Measurements from ENCODE around the gene ZMYND11. TPM values are rescaled to one million over a fixed set of nuclear protein-coding genes. Genes with fewer than 3 reads are reported as not detected.

Gene ZMYND11
- total and polyA plus RNA-seq, 2 of the 8 experiments (the other 6 are each of a cell fraction or from before 2014, with no cell fraction given) = 7.5 to 26.6 TPM

DNA sequence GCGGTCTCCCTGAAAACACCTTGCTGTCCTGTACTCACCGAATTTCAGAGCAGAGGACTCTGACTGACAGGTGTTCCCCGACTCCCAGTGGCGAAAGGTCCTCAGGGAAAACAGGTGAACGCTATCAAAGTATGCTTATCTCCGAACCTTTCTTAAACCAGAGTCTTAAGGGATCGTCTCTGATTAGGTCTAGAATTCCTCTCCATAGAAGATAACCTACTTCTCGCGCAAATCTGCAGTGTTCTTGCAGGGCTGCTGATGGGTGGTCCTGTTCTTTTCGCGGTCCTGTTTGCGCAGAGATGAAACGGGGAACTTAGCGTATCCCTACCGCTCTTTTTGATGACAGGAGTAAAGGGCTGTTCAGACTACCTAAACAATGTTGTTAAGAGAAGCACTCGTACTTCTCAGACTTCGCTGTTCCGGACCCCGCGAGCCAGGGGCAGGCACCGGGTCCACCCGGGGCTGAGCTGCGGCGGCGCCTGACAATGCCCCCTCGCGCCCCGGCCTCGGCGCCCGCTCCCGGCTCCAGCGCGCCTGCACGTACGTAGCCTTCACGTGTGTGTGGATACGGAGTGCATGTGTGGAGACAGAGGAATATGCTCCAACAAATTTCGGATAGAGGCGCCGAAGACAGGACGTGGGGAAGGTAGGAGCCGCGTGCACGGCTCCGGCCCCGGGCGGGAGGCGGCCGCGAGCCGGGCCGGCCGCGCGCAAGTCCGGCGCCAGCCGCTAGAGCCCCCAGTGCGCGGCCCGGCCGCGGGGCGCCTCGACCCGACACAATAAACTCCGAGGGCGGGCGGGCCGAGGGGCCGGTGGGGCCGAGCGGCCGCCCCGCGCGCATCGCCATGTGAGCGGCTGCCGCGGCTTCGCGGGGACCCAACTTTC, 766 bp upstream of the ZMYND11 start (continued):
- no peak for TF ChIP-seq TCF12 (IDR thresholded peaks at IDR 0.05; ENCODE audit: low read depth, low read length)
- no peak for TF ChIP-seq MAFK (IDR thresholded peaks at IDR 0.05; ENCODE audit: low read depth, low read length)
- no peak for TF ChIP-seq JUN (IDR thresholded peaks at IDR 0.05; ENCODE audit: low read depth, low read length)
- TF ChIP-seq, protein P1, sequence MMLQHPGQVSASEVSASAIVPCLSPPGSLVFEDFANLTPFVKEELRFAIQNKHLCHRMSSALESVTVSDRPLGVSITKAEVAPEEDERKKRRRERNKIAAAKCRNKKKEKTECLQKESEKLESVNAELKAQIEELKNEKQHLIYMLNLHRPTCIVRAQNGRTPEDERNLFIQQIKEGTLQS (IDR thresholded peaks at IDR 0.05; ENCODE audit: insufficient read depth, low read depth, low read length) = no peak
- no peak for TF ChIP-seq POU5F1 (IDR thresholded peaks at IDR 0.05; ENCODE audit: low read depth, low read length)
- TF ChIP-seq SIX5 (IDR thresholded peaks at IDR 0.05; ENCODE audit: low read depth, low read length) = no peak
- TF ChIP-seq RBBP5 (IDR thresholded peaks at IDR 0.05; ENCODE audit: borderline replicate concordance, low read depth, low read length) = 0 out of 2 replicates have a peak, but pooled peaks have one; percentile 38
- TF ChIP-seq BRCA1 (IDR thresholded peaks at IDR 0.05; ENCODE audit: low read depth, low read length) = no peak
- no peak for TF ChIP-seq TAF7 (optimal IDR thresholded peaks at IDR 0.05; ENCODE audit: borderline replicate concordance, low read depth, low read length)
- TF ChIP-seq EP300 (IDR thresholded peaks at IDR 0.05; ENCODE audit: borderline replicate concordance in 1 of 2, low read depth in 2 of 2, low read length in 2 of 2) = no peak
- no peak for TF ChIP-seq TEAD4 (IDR thresholded peaks at IDR 0.05; ENCODE audit: low read depth, low read length)
- peak; percentile 52 for TF ChIP-seq EZH2 (IDR thresholded peaks at IDR 0.05; ENCODE audit: low read depth, low read length, severe bottlenecking)
- peak; percentile 54 for TF ChIP-seq ASH2L (IDR thresholded peaks at IDR 0.05; ENCODE audit: low read length)
- TF ChIP-seq YY1 (IDR thresholded peaks at IDR 0.05; ENCODE audit: low read depth, low read length) = no peak
- TF ChIP-seq TAF1 (IDR thresholded peaks at IDR 0.05; ENCODE audit: low read depth, low read length) = 0 out of 2 replicates have a peak, but pooled peaks have one; percentile 53
- TF ChIP-seq BCL11A (IDR thresholded peaks at IDR 0.05; ENCODE audit: low read depth in 2 of 2, low read length in 2 of 2) = no peak
- no peak for TF ChIP-seq PHF8 (conservative IDR thresholded peaks at IDR 0.05; ENCODE audit: low read depth, low read length)
- TF ChIP-seq SIN3A (conservative IDR thresholded peaks at IDR 0.05 in 1 of 2, IDR thresholded peaks at IDR 0.05 in 1 of 2; ENCODE audit: low read depth in 1 of 2, low read length in 2 of 2) = no peak; a peak in 1 of 4 replicates
- TF ChIP-seq JUND (IDR thresholded peaks at IDR 0.05; ENCODE audit: low read length) = no peak
- TF ChIP-seq ZNF274 (IDR thresholded peaks at IDR 0.05; ENCODE audit: borderline replicate concordance, extremely low read depth, low read length) = no peak
- no peak for TF ChIP-seq HDAC6 (IDR thresholded peaks at IDR 0.05; ENCODE audit: low read depth, low read length)
- no peak for TF ChIP-seq GABPA (IDR thresholded peaks at IDR 0.05; ENCODE audit: borderline replicate concordance, insufficient read depth, low read length)
- peak; percentile 42; the same call in 1 of the 2 replicates for TF ChIP-seq SUZ12 (IDR thresholded peaks at IDR 0.05; ENCODE audit: low read length)
